NB4 (cell line): ENCODE data around the gene RNU11.

Experiments used
- CTCF ChIP-seq: IDR thresholded peaks from one replicate; pipeline ENCODE4 v1.5.1; 2012; ENCODE audit warnings: low read depth, low read length
- POLR2A ChIP-seq: IDR thresholded peaks from 2 replicates; pipeline ENCODE4 v1.6.1; 2011; ENCODE audit warnings: mild to moderate bottlenecking; ENCODE audit not compliant: insufficient read length; ENCODE audit errors: extremely low read depth

- no peak for TF ChIP-seq POLR2A
- TF ChIP-seq CTCF, result no peak
Measured at GRCh38 chr1:28663871-28664470, 15.6 kb downstream of the RNU11 start.
